GM10248 (cell line): ENCODE measurements around the gene TTC6.

Experiments used
- CTCF ChIA-PET: fragments of 300-600 bp; sonication (Branson Sonifier 250); formaldehyde crosslinking; extraction: SDS; loops from one replicate; lab custom pipeline; 2021; ENCODE audit warnings: antibody characterized with exemption; lab: Yijun Ruan, JAX
- POLR2A ChIA-PET: fragments of 350-650 bp; sonication (Branson Sonifier 250); formaldehyde crosslinking; extraction: SDS; loops from one replicate; lab custom pipeline; 2020; ENCODE audit warnings: antibody characterized with exemption; lab: Yijun Ruan, JAX
- DNase-seq: peaks from one replicate; pipeline ENCODE4 v3.0.0; 2012; ENCODE audit errors: extremely low spot score
- CTCF ChIP-seq: IDR thresholded peaks from 2 replicates; pipeline ENCODE4 v1.5.1; 2012; ENCODE audit warnings: mild to moderate bottlenecking, low read depth; ENCODE audit errors: extremely low read depth, missing control alignments, control extremely low read depth

TTC6 gene

GRCh38 chr14:37571391-37571790, 24.0 kb upstream of the TTC6 start:
- CTCF ChIA-PET = interaction anchor here (1.6 kb wide), 1 partner anchor 34 kb away, joined by 4 read pairs; no protein-coding TSS in a partner anchor
- POLR2A ChIA-PET = no interaction called here

GRCh38 chr14:37573356-37573755, 22.1 kb upstream of the TTC6 start:
- no peak for DNase-seq
- ChIA-PET CTCF (no interaction called here), POLR2A (no interaction called here)
- TF ChIP-seq CTCF = no peak

More at GRCh38 chr14:37571391-37571790, 24.0 kb upstream of the TTC6 start:
- DNase-seq = no peak
- no peak for TF ChIP-seq CTCF

- no peak for TF ChIP-seq CTCF
- no peak for DNase-seq
- POLR2A ChIA-PET = no interaction called here
- CTCF ChIA-PET = no interaction called here
Observed at GRCh38 chr14:37579274-37579673, 16.2 kb upstream of the TTC6 start.

- no peak for TF ChIP-seq CTCF
- CTCF ChIA-PET = no interaction called here
- no peak for DNase-seq
- POLR2A ChIA-PET = no interaction called here
Observed at GRCh38 chr14:37580146-37580545, 15.3 kb upstream of the TTC6 start.

GRCh38 chr14:37583358-37584210, 11.8 kb upstream of the TTC6 start:
- no peak for TF ChIP-seq CTCF
- no peak for DNase-seq
- CTCF ChIA-PET = no interaction called here
- POLR2A ChIA-PET = no interaction called here

- POLR2A ChIA-PET = no interaction called here
- DNase-seq = no peak
- TF ChIP-seq CTCF = no peak
- CTCF ChIA-PET = no interaction called here
Observed at GRCh38 chr14:37584211-37585100, 11.0 kb upstream of the TTC6 start.
